ENCODE results near the gene CDC42EP4.
"Not testable (repeated sequence)": the region's sequence is repeated elsewhere in the genome, so short reads cannot be mapped to it uniquely, and the experiment has no call there.

The CDC42EP4 gene

DNA sequence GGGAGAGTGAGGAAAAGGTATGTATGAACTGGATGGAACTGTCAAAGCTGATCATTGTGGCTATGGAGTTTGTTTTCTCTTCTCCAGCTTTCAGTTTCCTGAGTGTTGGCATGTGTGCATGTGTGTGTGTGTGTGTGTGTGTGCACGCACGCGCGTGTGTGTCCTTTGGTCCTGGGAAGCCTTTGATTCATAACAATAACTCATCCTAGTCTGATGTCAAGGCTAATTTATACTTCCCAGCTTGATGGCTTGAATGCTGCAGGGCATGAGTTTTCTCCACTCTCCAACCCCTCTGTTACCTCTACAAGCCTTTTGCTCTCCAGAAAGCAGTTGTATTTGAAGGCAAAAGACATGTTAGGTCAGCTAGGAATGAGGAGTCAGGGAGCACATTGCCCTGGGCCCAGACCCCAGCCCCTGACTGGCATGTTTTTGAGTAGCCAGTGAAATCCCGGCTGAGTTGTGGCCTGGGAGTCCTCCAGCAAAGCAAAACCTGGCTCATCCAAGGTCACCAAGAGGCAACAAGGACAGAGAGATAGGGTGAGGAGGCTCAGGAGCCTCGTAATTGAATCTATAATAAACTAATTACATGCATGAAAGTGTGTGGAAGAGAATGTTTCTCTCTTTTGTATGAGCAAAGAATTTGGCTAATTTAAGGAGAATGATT lies 8.9 kb upstream of the CDC42EP4 start:
- DNase-seq (ENCODE audit: low read depth in 2 of 2): no peak

DNA sequence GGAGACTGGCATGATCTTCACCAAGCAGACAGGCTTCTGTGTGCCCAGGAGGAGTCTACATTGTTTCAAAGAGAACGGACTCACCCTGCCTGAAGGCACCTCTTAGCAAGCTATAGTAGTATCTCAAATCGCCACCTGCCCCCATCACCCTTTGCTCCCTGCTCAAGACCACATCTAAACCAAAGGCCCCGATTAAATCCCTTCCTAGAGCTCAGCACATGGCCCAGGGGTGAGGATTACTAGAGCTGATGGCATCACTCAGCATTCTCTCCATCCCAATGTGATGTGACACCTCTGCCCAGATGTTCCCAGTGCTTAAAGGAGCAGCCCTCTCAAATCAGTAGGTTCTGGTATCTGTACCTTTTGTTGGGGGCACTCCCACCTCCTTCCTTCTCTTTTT lies 8.0 kb upstream of the CDC42EP4 start:
- DNase-seq (ENCODE audit: low read depth in 2 of 2): no peak

DNA sequence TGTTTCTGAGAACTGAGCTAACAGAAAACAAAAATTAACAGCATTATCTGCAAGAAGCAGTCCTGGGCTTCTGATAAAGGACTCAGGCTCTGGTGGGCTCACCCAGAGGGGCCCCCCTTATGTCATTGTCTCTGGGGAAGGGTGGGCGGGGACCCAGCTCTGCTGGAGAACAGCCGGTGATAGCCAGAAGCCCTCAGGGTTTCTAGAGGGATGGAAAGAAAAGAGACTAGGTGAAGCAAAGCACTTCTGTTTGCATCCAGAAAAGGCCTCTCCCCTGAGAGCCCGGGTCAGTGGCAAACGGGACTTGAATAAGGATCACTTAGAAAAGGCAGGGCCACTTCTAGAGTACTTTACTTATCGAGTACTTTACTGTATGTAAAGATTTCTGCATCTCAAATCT lies 7.0 kb upstream of the CDC42EP4 start:
- no peak for DNase-seq (ENCODE audit: low read depth in 2 of 2)

DNA sequence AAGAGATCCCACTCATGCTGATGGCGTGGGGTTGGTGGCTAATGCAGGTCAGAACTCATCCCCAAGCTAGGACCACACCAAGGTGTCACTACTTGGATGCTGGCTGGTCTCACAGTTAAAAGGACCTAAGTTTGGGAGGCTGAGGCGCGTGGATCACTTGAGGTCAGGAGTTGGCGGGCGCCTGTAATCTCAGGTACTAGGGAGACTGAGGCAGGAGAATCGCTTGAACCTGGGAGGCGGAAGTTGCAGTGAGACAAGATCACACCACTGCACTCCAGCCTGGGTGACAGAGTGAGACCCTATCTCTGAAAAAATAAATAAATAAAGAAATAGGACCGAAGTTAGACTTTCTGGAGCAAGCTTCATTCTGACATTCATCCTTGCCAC lies 6.6 kb upstream of the CDC42EP4 start:
- no peak for DNase-seq (ENCODE audit: low read depth in 2 of 2)

DNA sequence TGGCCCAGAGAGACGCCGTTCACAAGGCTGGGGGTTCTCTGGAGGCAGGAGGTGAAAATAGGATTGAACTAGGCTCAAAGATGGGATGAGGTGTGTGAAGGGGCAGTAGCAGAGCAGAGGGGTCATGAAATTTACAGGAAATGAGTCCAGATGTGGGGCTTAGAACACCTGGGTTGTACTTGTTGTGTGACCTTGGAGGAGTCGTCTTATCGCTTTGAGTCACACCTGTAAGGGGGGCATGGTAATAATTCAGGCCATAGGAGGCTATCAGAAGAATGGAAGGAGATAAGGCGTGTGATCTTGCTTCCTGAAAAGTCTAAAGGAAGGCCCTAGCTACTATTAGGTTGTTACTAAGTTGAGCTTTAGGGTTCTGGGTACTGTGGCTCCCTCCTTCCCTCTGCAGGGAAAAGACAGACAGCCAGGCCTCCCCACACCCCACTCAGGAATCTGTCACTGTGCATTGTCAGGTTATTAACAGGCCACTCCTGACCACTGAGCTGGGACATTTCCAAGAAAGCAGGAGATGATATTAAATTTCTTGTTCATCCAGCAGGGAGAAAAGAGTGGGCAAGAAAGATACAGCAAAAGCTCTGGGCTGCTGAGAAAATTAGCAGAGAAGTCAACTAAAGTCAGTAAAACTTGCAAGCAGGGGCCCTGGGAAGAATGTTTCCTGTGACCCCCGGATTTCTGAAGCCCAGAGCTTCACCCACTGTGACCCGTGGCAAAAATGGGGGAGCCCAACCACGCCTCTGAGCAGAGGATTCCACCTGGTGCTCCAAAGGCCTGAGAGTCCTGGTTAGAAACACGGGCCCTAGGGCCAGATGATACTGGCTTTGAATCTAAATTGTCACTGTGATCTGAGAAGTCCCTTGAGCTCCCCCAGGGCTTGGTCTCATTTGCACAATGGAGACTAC lies 6.0 kb upstream of the CDC42EP4 start:
- no peak for DNase-seq (ENCODE audit: low read depth in 2 of 2)

DNA sequence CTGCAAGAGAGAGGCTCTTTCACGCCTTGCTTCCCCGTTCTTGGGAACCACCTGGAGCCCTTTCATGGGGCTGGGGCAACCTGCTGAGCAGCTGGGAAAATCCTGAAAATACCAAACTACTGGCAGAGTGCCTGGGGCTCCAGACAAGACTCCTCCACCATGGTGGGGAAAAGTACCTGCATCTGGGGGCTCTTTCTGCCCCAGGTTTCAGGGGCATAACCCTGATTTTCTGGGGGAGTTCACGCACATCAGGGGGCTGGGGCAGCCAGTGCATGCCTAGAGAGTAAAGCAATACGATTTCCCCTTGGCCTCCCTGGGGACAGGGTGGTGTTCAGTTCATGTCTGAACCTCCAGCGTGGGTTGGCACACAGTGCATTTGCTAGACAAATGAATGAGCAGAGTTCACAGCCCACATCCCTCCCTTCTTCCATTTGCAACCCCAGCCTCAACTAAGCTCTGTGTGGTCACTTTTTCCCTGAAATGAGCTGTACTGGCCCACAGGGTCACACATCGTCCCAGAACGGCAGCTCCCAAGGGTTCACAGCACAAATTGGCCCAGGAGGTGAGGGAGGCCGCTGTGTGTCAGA lies 5.2 kb upstream of the CDC42EP4 start:
- no peak for DNase-seq (ENCODE audit: low read depth in 2 of 2)

DNA sequence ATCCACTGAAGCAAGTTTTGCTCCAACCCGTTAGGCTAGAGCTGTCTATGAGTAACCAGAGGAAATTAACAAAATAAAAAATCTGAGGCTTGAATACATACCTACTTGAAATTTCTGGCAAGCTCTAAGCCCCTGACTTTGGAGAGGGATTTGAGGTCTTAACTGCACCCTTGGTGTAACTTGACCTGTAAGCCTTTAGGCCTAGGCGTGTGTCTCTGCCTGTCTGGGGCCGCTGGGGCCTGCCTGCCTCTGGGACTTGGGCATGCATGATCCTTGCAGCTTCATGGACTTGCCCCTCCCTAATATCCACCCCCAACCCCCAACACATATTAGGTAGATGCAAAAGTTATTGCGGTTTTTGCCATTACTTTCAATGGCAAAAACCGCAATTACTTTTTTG lies 3.7 kb upstream of the CDC42EP4 start:
- no peak for DNase-seq (ENCODE audit: low read depth in 2 of 2)

DNA sequence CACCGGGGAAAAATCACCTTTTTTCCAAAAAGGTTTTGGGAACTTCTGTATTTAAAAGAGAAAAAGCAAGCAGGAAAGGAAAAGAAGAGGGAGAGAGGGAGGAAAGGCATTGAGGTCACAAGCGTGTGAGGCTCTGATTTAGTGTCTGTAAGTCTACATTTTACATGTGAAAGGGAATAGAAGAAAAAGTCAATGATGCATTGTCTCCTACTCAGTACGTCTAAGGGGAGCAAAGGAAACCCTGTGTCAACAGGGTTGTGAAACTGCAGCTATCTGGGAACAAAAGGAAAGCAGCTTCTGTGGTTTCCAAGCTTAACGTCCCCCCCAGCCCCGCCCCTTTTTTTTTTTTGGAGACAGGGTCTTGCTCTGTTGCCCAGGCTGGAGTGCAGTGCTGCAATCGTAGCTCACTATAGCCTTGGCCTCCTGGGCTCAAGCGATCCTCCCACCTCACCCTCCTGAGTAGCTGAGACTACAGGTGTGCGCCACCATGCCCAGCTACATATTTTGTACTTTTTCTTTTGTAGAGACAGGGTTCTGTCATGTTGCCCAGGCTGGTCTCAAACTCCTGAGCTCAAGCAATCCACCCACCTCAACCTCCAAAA lies 1.8 kb upstream of the CDC42EP4 start:
- no peak for DNase-seq (ENCODE audit: low read depth in 2 of 2)

DNA sequence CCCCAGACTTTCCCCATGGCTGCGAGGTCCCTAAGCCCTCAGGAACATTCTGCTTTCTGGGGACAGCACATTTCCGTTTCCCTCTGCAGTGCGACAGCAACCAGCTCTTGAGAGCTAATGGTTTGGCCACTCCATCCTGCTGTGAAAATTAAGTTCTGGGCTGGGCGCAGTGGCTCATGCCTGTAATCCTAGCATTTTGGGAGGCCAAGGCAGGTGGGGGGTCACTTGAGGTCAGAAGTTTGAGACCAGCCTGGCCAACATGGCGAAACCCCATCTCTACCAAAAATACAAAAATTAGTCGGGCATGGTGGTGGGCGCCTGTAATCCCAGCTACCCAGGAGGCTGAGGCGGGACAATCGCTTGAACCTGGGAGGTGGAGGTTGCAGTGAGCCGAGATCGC lies 1.1 kb upstream of the CDC42EP4 start:
- DNase-seq (ENCODE audit: low read depth in 2 of 2): not testable (repeated sequence)

DNA sequence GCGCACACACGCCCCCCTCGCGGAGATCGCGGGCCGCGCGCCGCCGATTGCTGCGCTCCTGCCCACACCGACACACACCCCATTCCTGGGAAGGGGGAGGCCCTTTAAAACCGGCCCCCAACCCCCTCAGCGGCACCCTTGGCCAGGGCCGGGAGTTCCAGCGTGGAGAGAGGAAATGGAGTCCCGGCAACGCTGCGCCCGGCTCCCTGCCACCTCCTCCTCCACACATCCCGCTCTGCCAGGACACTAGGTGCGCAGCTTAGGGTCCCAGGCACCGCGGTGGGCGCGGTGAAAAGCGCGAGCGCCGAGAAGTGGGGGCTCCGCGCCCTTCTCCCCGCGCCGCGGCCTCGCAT lies 397 bp downstream of the CDC42EP4 start:
- DNase-seq (ENCODE audit: low read depth in 2 of 2): no peak

DNA sequence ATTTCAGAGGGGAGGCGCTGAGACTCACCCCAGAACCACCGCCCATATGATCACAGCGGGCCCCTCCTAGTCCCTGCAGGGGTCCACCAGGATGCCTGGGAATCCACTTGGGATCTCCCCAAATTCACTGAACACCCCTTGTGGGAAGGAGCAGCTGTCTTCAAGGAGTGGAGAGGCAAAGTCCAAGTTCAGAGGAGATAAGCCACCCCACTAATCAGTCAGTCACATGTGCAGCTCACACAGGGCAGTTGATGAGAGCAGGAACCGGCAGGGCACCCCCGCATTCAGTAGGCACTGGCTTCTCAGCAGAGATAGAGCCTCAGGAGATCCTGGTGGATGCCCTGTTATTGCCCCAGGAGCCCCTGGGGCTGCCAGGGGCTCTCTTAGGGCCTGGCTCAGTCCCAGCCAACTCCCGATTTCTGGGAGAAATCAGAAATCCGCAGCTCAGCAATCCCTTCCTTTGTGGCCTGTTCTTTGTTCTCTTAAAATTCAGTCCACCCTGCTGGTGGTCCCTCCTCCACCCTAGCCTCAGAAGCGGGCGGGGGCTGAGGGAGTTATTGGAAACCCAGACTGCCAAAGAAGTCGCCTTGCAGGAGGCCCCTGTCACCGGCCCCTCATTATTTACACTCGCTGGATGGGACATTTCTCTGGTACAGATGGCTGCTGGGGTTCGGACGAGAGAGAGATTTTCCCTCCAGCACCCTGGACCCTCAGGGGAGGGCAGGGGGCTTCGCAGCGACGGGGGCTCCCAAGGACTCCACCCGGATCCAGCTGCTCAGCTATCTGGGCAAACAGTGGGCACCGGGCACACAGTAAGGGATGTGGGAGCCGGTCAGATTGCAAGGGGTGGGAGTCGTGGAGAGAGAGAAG lies 1.8 kb downstream of the CDC42EP4 start:
- no peak for DNase-seq (ENCODE audit: low read depth in 2 of 2)

DNA sequence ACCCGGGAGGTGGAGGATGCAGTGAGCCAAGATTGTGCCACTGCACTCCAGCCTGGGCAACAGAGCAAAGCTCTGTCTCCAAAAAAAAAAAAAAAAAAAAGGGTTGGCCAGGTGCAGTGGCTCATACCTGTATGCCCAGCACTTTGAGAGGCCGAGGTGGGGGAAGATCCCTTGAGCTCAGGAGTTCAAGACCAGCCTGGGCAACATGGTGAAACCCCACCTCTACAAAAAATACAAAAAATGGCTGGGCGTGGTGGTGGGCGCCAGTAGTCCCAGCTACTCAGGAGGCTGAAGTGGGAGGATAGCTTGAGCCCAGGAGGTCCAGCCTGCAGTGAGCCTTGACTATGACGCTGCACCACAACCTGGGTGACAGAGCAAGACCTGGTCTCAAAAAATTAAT lies 2.8 kb downstream of the CDC42EP4 start:
- not testable (repeated sequence) for DNase-seq (ENCODE audit: low read depth in 2 of 2)

DNA sequence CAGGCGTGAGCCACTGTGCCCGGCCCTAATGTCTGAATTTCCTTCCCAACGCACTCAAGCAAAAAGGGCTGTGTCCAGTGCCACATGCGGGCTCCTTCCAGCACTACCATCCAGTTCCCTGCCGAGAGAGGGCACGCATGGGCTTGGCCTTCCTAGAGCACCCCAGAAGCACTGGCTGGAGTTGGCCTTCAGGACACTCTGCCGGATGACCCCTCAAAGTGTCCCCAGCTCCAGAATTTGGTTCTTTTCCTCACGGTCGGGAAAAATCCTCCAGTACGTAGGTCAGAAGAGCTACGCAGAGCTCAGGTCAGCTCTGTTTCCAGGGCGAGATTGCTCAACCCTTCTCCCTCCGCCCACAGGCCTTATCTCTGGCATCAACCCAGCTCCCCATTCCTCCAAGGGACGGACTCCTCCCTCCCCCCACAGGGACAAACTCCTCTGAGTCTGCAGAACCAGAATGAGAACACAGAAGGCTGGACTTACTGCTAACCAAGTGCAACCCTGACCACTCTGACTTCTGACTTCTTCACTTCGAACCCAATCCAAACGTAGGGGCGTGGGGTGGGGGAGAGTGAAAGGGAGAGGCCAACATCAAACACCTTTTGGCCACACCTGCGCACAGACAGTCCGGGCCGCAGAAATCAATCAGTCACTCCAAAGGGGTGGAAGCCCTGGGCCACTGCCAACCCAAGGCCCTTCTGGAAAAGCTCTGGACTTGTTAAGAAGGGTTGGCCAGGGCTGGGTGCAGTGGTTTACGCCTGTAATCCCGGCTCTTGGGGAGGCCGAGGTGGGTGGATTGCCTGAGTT lies 3.6 kb downstream of the CDC42EP4 start:
- DNase-seq (ENCODE audit: low read depth in 2 of 2): no peak

DNA sequence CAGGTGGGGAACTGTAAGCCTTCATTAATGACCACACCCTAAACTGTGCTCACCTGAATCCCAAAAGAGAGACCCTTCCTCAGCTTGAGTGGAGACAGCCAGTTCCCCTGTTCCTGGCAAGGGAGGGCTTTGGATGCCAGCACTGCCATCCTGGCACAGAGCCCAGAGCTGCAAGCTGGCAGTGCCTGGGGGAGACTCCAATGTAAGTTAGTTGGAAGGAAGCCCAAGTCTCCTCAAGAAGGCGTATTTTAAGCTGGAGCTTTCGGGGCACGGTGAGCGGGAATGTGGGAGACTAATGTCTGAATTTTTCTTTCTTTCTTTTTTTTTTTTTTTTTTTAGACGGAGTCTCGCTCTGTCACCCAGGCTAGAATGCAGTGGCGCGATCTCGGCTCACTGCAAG lies 4.7 kb downstream of the CDC42EP4 start:
- no peak for DNase-seq (ENCODE audit: low read depth in 2 of 2)

DNA sequence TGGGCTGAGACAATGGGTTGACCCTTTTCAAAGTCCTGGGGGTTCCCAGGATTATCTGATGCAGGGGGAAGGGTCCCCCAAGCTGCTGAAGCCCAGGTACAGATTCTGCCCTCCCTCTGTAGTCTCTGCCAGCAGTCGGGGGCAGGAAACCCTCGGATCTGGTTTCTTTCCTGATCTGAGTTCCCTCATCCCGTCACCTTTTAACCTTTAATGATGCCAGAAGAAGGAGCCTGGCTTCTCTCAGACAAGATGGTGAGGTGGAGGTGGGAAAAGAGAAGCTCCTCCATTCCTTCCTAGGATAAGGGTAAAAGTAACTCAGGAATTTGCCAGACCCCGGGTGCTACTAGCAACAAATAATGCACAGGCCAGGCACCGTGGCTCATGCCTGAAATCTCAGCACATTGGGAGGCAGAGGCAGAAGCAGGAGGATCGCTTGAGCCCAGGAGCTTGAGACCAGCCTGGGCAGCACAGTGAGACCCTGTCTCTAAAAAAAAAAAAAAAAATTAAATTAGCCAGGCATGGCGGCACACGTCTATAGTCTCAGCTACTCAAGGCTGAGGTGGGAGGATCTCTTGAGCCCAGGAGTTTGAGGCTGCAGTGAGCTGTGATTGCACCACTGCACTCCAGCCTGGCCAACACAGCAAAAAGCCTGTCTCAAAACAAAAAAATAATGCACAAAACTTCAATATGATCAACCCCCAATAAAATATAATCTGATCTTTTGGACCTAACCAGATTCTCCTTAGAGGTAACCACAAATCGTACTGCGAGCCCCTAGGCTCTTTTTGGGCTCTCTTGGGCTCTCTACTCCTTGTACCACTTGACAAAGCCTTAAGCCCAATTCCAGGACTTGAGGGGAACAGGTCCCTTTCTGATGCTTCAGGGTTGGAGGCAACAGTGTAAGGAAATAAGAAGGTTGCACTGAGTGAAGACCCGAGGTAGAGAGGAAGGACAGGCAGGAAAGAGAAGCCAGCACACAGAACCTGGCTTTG lies 5.7 kb downstream of the CDC42EP4 start:
- DNase-seq (ENCODE audit: low read depth in 2 of 2): no peak

DNA sequence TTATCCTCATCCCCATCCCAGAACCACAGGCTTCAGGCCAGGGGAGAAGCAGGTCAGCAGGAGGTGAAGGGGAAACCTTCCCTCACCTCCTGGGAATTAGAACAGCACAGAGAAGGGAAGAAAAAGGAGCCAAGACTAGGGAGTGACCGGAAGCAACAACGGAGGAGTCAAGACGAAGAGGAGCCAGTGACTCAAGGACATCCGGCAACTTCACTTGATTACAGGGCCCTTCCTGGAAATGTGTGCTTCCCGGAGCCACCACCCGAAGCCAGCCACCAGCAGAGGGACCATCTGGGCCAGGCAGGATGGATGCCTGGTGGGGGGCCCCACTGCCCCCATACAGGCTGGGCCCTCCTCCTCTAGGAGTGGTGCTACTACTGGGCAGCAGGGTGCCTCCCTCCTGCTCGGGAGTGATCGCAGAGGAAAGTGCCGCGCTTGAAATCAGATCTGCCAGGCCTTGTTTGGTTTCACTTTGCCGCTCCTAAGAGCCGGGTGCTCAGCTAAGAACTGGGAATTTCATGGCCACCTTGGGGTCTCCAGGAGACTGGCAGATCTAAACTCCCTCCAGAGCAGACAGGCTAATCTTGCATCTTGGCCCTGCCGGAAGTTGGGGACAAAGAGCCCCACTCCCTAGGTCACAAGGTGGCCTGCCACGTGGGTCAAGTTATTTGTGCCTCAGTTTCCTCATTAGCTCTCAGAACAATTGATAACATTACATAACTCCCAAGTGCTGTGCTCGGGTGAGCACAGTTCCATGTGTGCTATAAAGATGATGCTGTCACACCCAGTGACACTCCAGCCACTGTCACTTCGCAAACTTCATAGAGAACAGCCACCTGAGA lies 6.6 kb downstream of the CDC42EP4 start:
- DNase-seq (ENCODE audit: low read depth in 2 of 2): no peak

DNA sequence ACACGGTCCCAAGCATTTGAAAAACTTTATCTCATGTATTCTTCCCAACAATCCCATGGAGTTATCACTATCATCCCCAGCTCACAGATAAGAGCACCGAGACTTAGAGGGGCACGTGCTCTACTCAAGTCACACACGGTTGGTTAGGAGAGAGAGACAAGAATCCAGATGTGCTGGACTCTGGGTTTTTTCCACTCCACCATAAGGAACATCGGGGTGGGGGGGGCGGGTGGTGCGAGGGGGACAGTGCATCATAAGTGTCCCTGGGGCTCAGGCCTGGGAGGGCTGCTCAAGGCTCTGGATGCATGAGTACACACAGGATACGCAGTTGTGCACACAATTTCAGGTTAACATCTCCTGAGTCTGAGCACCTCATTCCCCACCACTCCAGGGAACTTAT lies 7.4 kb downstream of the CDC42EP4 start:
- DNase-seq (ENCODE audit: low read depth in 2 of 2): no peak

DNA sequence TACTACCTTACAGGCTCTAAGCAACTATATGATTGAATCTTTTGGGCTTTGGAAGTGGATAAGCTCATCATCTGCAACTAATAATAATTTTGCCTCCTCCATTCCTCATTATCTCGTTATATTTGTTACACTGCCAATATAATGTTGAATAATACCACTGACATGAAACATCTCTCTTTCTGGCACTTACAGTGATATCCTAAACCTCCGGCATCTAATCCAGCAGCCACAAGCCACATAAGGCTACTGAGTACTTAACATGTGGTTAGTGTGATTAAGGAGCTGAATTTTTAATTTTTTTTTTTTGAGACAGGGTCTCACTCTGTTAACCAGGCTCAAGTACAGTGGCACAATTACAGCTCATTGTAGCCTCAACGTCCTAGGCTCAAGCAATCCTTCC lies 9.6 kb downstream of the CDC42EP4 start:
- no peak for DNase-seq (ENCODE audit: low read depth in 2 of 2)

DNA sequence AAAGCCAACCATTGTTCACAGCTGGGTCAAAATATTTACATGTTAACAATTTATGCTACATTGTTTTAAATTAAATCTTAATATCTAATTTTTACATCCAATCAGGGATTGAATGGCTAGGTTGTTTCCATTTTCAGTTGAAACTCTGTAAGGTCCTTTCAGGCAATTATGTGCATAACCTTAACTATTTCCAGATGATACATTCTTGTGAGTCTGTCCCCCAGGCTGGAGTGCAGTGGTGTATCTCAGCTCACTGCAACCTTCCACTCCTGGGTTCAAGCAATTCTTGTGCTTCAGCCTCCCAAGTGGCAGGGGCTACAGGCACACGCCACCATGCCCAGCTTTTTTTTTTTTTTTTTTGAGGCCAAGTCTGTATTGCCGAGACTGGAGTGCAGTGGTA lies 10.4 kb downstream of the CDC42EP4 start:
- DNase-seq (ENCODE audit: low read depth in 2 of 2): no peak
